GM18858 (cell line): ENCODE measurements around the gene TJP1.
"Not testable (repeated sequence)": the region's sequence is repeated elsewhere in the genome, so short reads cannot be mapped to it uniquely, and the experiment has no call there.

Experiments
- ATAC-seq: cut with Tn5 transposase; IDR thresholded peaks from one replicate; pipeline ENCODE4 v1.9.1; 2021; ENCODE audit not compliant: unreplicated experiment

Gene TJP1

DNA sequence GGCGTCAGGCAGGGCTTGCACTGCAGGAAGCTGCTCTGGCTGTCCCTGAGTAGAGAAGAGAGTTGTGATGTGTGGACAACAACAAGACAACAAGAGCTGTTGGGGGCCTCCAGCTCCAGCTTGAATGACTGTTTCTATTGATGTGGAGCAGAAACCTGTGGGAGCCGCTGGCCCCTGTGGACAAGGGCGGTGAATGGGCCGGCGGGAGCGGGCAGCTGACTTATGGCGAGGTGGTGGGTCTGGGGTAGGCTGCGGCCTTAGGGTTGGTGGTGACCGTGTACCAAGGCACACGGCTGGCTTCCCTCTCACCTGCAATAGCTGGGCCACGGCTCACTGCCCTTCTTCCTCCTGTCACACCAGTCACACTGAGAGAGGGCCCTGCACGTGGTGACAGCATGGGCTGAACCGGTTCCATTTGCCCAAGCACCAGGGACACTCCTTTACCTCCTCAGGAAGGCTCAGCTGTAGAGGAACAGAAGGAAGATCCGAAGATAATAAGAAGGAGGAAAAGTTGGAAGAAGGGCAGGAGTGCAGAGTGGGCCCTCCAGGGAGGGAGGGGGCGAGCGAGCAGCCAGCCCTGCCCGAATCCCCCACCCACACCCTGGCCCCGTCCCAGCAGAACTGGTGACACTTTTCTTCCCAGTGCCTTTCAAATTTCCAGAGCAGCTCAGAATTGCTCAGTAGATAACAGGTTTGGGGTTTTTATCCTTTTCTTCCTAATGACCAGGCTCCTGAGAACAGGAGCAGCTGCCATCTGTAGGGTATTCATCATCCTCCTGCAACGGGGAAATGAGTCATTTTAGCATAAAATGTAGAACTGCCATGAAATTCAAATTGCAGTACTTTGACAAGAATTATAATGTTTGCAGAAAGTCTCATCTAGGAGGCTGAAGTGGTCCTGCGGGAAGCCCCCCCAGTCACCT lies 136.9 kb downstream of the TJP1 start:
- no peak for ATAC-seq

DNA sequence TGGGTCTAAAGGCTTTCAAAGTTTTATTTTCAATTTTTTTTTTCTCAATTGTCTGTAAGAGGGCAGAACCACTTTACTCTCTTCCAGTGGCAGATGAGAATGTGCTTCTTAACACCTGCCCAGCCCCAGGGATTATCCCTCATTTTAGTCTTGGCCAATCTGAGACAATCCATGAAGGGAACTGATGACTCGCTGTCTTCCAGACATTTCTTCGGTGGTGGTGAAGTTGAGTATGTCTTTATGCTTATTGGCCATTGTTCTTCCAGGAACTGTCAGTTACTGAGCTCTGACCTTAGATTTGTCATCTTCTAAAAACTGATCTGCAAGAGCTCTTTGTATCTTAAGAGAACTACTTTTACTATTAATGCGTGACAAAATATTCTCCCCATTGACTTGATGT lies 139.5 kb downstream of the TJP1 start:
- no peak for ATAC-seq

DNA sequence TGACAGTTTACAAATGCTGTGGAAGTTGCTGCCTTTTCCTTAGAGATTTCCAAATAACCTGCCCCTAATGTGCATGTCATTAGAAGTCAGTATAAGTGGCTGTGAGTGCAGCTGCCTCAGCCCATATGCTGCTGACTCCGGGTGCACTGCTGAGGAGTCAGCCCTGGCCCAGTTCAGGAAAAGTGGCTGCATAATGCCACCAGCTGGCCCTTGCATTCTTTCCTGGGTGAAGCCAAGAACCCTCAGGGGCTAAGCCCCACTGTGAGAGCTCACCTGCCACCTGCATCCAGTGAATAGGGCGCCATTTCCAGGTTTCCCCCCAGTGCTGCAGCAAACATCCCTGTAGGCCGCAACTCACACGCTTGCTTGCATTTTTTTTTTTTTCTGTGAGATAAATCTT lies 139.9 kb downstream of the TJP1 start:
- no peak for ATAC-seq

DNA sequence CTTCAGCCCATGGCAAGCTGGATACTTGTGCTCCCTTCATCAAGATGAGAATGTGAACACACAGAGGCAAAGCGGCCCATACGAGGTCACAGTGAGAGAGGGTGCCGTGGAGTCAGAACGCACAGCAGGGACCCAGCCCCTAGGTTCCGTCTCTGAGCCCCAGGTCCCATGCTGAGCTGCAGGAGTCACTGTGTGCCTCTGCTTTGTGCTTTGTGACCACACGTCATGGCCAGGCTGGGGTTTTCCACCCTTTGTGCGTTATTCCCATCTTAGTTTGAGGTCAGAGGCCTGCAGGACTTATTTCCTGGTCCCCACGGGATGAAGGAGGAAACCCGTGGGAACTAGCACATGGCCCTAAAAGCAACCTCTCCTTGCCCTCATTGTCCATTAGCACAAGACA lies 140.3 kb downstream of the TJP1 start:
- ATAC-seq, result no peak

DNA sequence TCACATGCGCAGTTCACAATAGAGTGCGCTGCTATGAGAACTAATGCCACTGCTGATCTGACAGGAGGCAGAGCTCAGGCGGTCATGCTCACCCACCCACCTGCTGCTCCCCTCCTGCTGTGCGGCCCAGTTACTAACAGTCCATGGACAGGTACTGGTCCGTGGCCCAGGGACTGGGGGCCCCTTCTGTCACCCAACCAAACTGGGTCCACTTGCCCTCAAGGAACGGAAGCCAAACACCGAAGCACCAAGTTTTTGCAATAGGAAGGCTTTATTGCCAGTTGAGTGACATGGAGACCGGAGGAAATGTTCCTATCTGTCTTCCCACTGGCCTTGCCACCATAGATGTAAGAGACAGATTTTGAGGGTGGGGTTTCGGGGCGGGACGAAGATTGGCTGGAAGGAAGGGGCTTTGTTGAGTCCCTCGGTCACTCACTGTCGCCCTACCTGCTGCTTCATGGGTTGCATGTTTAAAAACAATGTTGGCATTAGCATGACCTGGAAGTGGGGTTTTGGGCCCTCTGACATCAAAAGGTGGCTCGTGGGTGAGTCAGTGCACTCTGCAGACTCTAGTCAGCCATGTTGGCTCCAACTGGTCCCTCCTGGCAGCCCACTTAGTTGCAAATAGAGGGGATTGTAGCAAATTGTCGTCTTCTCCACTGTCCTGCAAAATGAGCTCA lies 141.0 kb downstream of the TJP1 start:
- ATAC-seq, result no peak

DNA sequence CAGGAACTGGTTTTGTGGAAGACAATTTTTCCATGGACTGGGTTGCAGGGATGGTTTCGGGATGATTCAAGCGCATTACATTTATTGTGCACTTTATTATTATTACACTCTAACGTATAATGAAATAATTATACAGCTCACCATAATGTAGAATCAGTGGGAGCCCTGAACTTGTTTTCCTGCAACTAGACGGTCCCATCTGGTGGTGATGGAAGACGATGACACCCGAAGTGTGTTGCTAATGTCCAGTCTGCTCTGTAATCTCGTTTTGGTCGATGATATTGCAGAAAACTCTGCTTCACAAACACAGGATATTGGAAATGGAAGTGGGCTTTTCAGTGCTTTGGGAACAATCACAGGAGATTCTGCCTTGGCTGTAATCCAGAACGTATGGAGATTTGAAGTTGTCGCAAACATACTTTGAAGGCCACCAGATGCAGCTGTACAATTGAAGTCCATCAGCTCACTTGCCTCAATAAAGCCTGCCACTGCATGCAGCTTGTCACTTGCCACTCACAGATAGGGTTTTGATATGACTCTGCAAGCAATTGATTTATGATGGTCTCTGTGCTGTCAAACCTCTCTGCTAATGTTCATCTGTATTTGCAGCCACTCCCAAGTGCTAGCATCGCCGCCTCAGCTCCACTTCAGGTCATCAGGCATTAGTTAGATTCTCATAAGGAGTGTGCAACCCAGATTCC lies 141.7 kb downstream of the TJP1 start:
- no peak for ATAC-seq

DNA sequence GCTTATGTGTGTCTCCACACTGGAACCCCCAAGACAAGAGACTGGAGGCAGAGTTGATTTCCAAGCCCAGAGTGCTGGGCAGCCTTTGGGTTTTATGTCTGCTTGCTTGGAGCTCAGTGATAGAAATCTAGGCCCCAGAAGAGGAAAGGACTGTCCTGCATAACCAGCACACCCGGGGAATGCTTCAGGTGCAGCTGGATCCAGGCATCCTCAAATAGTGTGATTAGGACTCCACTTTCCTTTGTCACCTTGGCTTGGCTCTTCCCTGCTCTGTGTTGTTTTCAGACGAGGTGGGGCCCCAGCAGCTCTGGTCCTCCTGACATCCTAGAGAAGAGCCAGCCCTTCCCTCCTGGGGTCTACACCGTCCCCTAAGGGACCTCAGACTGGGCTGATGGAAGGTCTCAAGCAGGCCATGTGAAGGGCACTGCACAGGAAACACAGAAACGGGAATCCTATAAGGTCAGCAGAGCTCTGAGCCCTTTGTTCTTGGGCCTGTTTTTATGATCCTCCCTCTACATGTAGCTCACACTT lies 143.7 kb downstream of the TJP1 start:
- no peak for ATAC-seq

DNA sequence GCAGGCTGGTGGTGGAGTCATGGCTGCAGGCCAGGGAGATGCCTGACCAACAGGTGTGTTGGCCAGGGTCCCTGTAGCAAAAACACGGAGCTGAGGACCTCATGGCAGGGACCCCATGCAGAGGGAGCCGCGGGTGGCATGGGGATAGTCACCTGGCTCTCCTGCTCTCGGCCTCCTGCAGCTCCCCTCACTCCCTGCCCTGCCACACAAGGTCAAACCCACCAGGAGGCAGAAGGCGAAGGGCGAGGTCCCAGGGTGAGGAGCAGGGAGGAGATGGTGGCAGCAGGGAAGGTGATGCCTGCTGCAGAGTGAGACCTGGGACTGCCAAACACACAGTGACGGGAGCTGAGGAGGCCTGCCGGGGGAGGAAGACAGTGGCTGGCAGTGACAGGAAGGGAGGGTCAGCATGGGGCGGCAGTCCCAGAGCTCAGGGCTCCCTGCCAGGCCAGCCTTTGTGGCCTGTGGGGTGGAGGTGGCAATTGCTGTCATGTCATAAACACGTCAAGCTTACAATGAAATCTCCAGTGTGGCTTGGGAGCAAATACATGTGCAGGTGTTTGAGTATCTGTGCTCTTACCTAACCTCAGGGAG lies 144.3 kb downstream of the TJP1 start:
- no peak for ATAC-seq

DNA sequence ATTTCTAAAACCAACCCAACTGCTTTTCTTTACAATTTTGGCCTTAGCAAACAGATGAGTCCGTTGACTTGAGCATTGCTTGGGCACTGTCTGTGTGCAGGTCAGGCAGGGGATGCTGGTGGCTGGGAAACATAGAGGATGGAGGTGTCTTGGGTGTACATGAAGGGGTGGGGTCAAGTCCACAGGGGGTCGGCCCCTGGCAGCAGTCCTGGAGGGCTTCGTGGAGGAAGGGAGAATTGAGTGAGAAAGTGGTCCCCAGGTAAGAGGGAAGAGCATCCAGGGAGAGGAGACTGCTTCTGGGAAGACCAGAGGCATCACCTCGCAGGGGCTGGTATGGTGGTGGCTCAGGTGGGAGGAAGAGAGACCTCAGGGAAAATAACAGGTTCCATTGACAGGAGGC lies 144.8 kb downstream of the TJP1 start:
- ATAC-seq, result no peak

DNA sequence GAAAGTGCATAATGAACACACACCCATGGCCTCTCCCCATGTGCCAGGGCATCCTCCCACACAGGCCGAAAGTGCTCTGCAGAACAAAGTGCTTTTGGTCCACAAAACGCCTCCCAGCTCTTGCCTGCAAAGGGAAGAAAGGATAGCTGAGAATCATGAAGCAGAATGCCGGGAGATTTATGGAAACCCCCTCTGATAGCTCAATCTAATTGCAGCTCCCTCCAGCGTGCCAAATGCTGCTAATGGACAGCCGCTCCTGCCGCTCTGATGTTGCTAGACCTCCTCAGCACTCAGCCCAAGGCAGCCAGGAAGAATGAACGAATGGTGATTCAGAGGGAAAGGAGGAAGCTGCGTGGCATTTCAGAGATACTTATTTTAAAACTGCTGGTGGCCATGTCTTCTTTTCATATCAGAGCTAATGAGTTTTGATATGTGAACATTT lies 145.3 kb downstream of the TJP1 start:
- ATAC-seq, result no peak

DNA sequence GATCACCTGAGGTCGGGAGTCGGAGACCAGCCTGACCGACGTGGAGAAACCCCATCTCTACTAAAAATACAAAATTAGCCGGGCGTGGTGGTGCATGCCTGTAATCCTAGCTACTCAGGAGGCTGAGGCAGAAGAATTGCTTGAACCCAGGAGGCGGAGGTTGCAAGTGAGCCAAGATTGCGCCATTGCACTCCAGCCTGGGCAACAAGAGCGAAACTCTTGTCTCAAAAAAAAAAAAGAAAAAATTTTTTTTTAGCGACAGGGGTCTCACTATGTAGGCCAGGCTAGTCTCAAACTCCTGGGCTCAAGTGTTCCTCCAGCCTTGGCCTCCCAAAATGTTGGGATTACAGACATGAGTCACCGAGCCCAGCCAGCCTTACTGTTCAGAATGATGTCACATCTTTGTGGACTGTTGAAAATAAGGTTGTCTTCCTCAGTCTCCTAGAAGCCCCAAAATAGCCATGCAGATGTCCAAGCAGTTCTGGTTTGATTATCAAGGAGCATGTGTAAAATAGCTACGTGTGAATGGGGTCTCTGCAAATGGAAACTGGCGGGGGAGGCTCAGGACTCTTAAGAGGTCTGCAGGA lies 145.8 kb downstream of the TJP1 start:
- not testable (repeated sequence) for ATAC-seq

DNA sequence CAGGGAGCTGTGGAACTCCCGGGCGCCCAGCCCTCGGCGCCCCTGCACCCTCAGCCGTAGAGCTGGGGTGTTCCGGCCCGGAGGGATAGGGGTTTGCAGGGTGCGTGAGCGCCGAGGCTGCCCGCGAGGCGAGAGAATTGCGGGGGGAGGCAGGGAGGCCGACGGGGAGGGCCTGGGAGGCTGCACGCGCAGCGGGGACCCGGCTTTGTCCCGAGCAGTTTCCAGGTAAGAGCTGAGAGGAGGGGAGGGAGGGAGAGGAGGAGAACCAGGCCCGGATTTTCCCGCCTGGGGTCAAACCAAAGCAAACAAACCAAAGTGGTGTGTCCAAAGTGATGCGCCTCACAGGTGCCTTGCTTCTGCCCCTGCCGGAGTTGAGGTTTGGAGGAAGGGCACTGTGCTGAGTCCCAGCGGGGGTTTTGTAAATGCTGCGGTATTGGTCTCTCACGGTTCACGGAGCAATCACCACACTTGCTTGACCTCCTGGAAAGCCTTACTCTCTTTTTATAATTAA lies 146.4 kb downstream of the TJP1 start:
- ATAC-seq, result no peak

DNA sequence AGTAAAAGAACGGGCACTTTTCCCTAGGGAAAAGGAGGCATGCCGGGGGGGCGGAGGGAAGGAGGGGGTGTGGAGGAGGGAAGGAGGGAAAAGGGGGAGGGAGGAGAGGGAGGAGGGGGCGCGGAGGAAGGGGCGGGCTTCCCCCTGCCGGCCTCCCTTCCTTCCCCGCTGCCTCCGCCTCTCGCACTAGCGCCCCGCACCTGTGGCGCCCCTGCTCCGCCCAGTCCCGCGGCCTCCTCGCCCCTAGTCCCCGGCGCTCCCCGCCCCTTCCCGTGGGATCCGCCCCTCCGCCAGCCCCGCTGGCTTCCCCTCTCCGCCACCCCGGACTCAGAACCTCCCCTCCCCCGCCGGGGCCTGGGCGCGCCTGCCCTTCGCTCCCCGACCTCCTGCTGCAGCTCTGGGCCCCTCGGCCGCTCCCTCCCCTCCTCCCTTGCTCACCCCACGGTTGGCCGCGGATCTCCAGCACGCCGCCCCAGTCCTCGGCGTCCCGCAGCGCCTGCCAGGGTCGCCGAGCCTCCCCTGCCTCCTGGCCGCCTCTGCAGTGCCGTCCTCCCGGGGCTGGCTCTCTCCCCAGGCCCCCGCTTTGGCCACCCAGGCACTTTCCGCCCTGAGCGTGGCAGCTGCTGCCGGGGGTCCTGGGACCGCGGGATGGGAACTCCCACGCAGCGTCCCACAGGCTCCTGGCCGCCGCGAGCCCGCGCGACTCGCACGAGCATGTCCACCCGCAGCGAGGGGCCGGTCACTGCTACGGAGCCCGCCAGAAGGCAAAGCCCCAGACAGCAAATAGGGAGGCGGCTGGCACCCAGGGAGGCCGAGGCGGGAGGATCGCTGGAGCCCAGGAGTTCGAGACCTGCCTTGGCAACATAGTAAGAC lies 147.4 kb downstream of the TJP1 start:
- no peak for ATAC-seq

DNA sequence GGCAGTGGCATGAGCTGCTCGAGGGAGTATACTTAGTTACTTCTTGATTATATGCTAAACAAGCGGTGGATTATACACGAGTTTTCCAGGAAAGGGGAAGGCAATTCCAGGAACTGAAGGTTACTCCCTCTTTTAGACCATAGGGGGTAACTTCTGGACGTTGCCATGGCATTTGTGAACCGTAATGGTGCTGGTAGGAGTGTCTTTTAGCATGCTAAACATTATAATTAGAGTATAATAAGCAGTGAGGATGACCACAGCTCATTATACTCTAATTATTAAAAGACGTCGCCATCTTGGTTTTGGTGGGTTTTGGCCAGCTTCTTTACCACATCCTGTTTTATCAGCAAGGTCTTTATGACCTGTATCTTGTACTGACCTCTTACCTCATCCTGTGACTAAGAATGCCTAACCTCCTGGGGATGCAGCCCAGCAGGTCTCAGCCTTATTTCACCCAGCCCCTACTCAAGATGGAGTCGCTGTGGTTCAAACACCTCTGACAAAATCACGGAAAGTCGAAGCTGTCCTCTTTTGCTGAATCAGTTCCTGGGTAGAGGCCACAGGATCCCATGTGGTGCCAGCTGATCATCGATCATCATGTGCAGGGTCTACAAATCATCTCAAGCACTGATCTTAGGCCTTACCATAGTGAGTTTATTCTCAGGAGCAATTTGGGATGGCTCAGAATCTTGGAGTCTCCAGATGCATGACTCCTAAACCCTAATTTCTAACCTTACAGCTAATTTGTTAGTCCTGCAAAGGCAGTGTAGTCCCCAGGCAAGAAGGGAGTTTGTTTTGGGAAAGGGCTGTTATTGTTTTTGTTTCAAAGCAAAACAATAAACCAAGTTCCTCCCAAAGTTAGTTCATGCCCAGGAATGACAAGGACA lies 149.1 kb downstream of the TJP1 start:
- ATAC-seq, result no peak

DNA sequence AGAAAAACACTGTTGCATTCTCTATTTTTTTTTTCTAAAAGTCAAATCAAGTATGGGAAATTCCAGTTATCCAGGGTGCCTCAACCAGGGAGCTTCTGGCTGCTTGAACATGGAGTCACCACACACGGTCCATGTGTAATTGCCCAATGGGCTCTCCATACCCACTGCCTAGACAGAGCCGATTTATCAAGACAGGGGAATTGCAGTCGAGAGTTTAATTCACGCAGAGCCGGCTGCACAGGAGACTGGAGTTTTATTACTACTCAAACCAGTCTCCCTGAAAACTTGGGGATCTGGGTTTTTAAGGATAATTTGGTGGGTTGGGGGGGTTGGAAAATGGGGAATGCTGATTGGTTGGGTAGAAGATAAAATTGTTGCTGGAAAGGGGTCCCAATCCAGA lies 149.8 kb downstream of the TJP1 start:
- no peak for ATAC-seq

DNA sequence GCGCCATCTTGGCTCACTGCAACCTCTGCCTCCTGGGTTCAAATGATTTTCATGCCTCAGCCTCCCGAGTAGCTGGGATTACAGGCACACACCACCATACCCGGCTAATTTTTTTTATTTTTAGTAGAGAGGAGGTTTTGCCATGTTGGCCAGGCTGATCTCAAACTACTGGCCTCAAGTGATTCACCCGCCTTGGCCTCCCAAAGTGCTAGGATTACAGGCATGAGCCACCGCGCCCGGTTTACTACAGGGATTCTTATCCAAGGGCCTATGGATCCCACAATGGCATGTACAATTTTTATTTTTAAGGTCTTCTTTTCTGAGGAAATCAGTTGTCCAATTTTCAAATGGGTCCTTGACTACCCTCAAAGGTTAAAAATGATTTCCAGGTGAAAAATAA lies 150.2 kb downstream of the TJP1 start:
- ATAC-seq, result not testable (repeated sequence)

DNA sequence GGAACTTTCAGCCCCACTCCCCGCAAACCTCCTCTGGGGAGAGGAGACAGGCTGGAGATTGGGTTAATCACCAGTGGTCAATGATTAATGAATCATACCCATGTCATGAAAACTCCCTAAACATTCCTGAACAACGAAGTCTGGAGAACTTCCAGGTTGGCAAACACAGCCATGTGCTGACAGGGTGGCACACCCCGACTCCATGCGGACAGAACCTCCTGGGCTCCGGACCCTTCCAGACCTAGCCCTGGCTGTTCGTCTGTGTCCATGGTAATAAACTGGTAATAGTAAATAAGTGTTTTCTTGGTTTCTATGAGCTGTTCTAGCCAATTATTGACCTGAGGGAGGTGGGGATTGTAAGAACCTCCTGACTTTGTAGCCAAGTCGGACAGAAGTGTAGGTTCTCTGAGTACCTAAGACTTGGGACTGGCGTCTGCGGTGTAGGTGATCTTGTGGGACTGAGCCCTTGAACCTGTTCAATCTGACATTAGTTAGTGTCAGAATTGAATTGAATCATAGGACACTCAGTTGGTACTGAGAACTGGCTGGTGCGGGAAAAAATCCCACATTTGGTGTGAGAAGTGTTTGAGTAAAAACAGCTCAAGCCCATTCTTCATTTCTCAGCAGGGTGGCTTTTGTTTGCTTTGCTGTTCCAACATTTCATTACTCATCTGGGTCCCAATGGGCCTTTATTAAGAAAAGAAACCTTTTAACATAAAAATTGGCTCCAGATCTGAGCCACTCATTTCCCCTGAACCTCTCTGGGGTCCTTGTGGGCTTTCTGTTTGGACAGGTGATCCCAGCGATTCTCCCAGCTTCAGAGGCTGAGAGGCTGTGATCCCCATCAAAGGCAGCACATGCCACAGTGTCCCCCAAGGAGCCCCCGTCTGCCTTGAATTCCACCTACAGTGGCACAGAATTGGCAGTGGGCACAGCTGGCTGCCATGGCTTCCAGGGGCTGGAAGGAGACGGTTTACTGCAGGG lies 151.0 kb downstream of the TJP1 start:
- no peak for ATAC-seq
